K562 (cell line): ENCODE data around the gene FAM32A. TPM values are rescaled to one million over a fixed set of nuclear protein-coding genes. Genes with fewer than 3 reads are reported as not detected.

Experiments used
- ATAC-seq: fragments of 200-7000 bp; cut with Tn5 transposase; 3 replicates; pipeline ENCODE4 v1.9.1; 2020; ENCODE audit warnings: moderate library complexity
- BruUV-seq: library from RNA; stranded (reverse); fragments of 400-500 nt; replicated peaks from 2 replicates; lab custom pipeline; 2021; lab: Mats Ljungman, UMichigan
- CTCF ChIA-PET: fragments of 300-600 bp; formaldehyde crosslinking; extraction: SDS; loops from one replicate; lab custom pipeline; 2021; ENCODE audit warnings: low intra/inter-chr PET ratio; lab: Yijun Ruan, JAX
- POLR2A ChIA-PET: fragments of 300-600, 350-650 bp; sonication (Branson Sonifier 250); formaldehyde crosslinking; extraction: SDS; loops from one replicate; lab custom pipeline; 2021; ENCODE audit warnings: antibody characterized with exemption, inconsistent platforms; lab: Yijun Ruan, JAX
- DNase-seq, 4 experiments: peaks; one replicate each; pipeline versions ENCODE4 v3.0.0 to v3.0.0-alpha.2; 2011 to 2018; ENCODE audit warnings: low spot score in 3 of 4, mixed read lengths in 3 of 4; ENCODE audit errors: extremely low read depth in 1 of 4
- FAIRE-seq: peaks from 2 replicates; lab custom pipeline; 2011; peaks lifted over from hg19 to GRCh38; lab: Jason Lieb, UNC
- H2AFZ ChIP-seq: 2 replicates; pipeline ENCODE4 v1.6.0; 2011; ENCODE audit warnings: low read depth, low read length, control low read depth, inconsistent platforms
- H3K27ac ChIP-seq: fragments of 200-600 bp; 3 replicates; pipeline ENCODE4 v1.8.0; 2011; ENCODE audit warnings: low read depth, mild to moderate bottlenecking, control low read depth, inconsistent platforms, low read length, moderate library complexity, mixed read lengths; ENCODE audit errors: extremely low read depth
- H3K27me3 ChIP-seq, 2 experiments: fragments of 300-600 bp in 1 of 2; 2 replicates in 1 of 2; 3 replicates in 1 of 2; pipeline versions ENCODE4 v1.6.0 to v1.8.0; 2011; ENCODE audit warnings: inconsistent platforms in 2 of 2, low read length in 2 of 2, mild to moderate bottlenecking in 1 of 2, mixed read lengths in 1 of 2, moderate library complexity in 1 of 2; ENCODE audit not compliant: control insufficient read depth in 2 of 2, insufficient read depth in 2 of 2
- H3K36me3 ChIP-seq: fragments of 300-600 bp; 3 replicates; pipeline ENCODE4 v1.8.0; 2011; ENCODE audit warnings: mild to moderate bottlenecking, low read length, inconsistent platforms; ENCODE audit not compliant: control insufficient read depth, insufficient read depth
- H3K4me1 ChIP-seq, 2 experiments: fragments of 200-600 bp in 1 of 2; replicated peaks in 1 of 2; 2 replicates in 1 of 2; 3 replicates in 1 of 2; pipeline versions ENCODE4 v1.5.1 to v1.8.0; 2011; ENCODE audit warnings: inconsistent platforms in 2 of 2, low read length in 2 of 2, mild to moderate bottlenecking in 1 of 2, mixed read lengths in 1 of 2, moderate library complexity in 1 of 2; ENCODE audit not compliant: control insufficient read depth in 2 of 2, insufficient read depth in 2 of 2
- H3K4me2 ChIP-seq: 2 replicates; pipeline ENCODE4 v1.6.1; 2011; ENCODE audit warnings: low read length, control low read depth, inconsistent platforms, mixed read lengths; ENCODE audit not compliant: insufficient read depth
- H3K4me3 ChIP-seq: fragments of 200-600 bp; sonication (generic), shearing (Covaris generic); 2 replicates; pipeline ENCODE4 v1.5.1; 2016; ENCODE audit warnings: control low read depth, inconsistent platforms
- H3K79me2 ChIP-seq: fragments of 200-600 bp; 3 replicates; pipeline ENCODE4 v1.8.0; 2011; ENCODE audit warnings: low read length, inconsistent platforms; ENCODE audit not compliant: control insufficient read depth, insufficient read depth
- H3K9ac ChIP-seq, 2 experiments: 2 replicates each; pipeline versions ENCODE4 v1.6.0 to v1.6.1; 2011; ENCODE audit warnings: low read depth in 2 of 2, low read length in 2 of 2, control low read depth in 1 of 2, inconsistent platforms in 1 of 2, mild to moderate bottlenecking in 1 of 2, mixed read lengths in 1 of 2; ENCODE audit not compliant: insufficient read depth in 1 of 2
- H3K9me1 ChIP-seq: one replicate; pipeline ENCODE4 v1.6.0; 2011; ENCODE audit warnings: inconsistent platforms, mild to moderate bottlenecking, low read length, moderate library complexity; ENCODE audit not compliant: control insufficient read depth, insufficient read depth
- H3K9me3 ChIP-seq: replicated peaks from 2 replicates; pipeline ENCODE4 v1.5.1; 2011; ENCODE audit warnings: low read depth, low read length, inconsistent platforms; ENCODE audit not compliant: control insufficient read depth, insufficient read depth
- H4K20me1 ChIP-seq: replicated peaks from 2 replicates; pipeline ENCODE4 v1.6.1; 2011; ENCODE audit warnings: low read length, inconsistent platforms, mixed read lengths; ENCODE audit not compliant: control insufficient read depth, insufficient read depth
- ESRRA ChIP-seq: fragments of 450-650 bp; IDR thresholded peaks from 2 replicates; pipeline ENCODE4 v1.6.1; 2014; ENCODE audit warnings: low read depth, mild to moderate bottlenecking, moderate library complexity, borderline replicate concordance
- JUN ChIP-seq, 2 experiments: sonication (generic) in 1 of 2; formaldehyde crosslinking in 1 of 2; IDR thresholded peaks; 2 replicates each; pipeline versions ENCODE4 v1.6.1 to v1.8.0; 2012 to 2022; ENCODE audit warnings: borderline replicate concordance in 2 of 2, mild to moderate bottlenecking in 2 of 2, improper control_type of control experiment in 1 of 2, low read depth in 1 of 2, low read length in 1 of 2, missing genetic modification reagents in 1 of 2
- NCOA4 ChIP-seq: fragments of 450-650 bp; IDR thresholded peaks from 2 replicates; pipeline ENCODE4 v1.6.1; 2018; ENCODE audit warnings: mild to moderate bottlenecking; ENCODE audit not compliant: partially characterized antibody
- NONO ChIP-seq, 2 experiments: fragments of 200-400 bp in 1 of 2; fragments of 450-650 bp in 1 of 2; formaldehyde crosslinking in 1 of 2; IDR thresholded peaks; 2 replicates each; pipeline ENCODE4 v1.6.1; 2017; ENCODE audit warnings: low read depth in 2 of 2, mild to moderate bottlenecking in 2 of 2, moderate library complexity in 2 of 2, low read length in 1 of 2
- PCBP1 ChIP-seq: fragments of 200-400 bp; formaldehyde crosslinking; IDR thresholded peaks from 2 replicates; pipeline ENCODE4 v1.6.1; 2018; ENCODE audit warnings: mild to moderate bottlenecking, low read depth, low read length; ENCODE audit not compliant: poor library complexity, severe bottlenecking
- XRCC5 ChIP-seq: fragments of 200-400 bp; formaldehyde crosslinking; IDR thresholded peaks from 2 replicates; pipeline ENCODE4 v1.6.1; 2017; ENCODE audit warnings: low read depth, mild to moderate bottlenecking, low read length
- WGBS: fragments of 100-300 bp; shearing (Covaris generic); methylation state at CpG from one replicate; pipeline ENCODE4 v1.1.6; 2016; ENCODE audit warnings: low coverage, mixed read lengths; ENCODE audit not compliant: insufficient coverage; ENCODE audit errors: missing lambda C conversion rate; 5-methylcytosine and 5-hydroxymethylcytosine counted together
- in situ Hi-C: fragments of 300-500 bp; cut with MboI; formaldehyde crosslinking; loops from 4 replicates; pipeline ENCODE4 v1.15.0; 2018; ENCODE audit warnings: inconsistent platforms, mixed read lengths
- intact Hi-C: fragments of 100-400 bp; cut with micrococcal nuclease; formaldehyde crosslinking; loops from 2 replicates; pipeline ENCODE4 v1.14.2; 2022
- polyA plus RNA-seq, 8 experiments: library from polyadenylated mRNA; depleted of rRNA in 4 of 8; stranded (reverse) in 5 of 8; unstranded in 3 of 8; fragments of >200 nt; fragmentation: Nextera tagmentation in 2 of 8; fragmentation: Illumina TruSeq in 1 of 8; extraction: Ambion mirVana in 2 of 8; extraction: Trizol in 1 of 8; gene quantifications; 2 replicates each; pipeline versions ENCODE4 v1.2.1 to v1.2.3, GENCODE V29; 2011 to 2014; ENCODE audit warnings: inconsistent platforms in 1 of 8, missing spikeins in 1 of 8
- total RNA-seq, 7 experiments: library from RNA; depleted of rRNA in 6 of 7; stranded (reverse); fragments of >200 nt in 6 of 7; fragmentation: Illumina TruSeq in 2 of 7; extraction: Trizol in 2 of 7; gene quantifications; 2 replicates each; pipeline versions ENCODE4 v1.2.1 to v1.2.3, GENCODE V29; 2011 to 2021; ENCODE audit warnings: low replicate concordance in 1 of 7

FAM32A gene
- total and polyA plus RNA-seq, 9 of the 15 experiments (the other 6 are each of a cell fraction or from before 2014, with no cell fraction given) = 30.7 to 96.7 (median 73.7) TPM

GRCh38 chr19:16197622-16198369 is 12.6 kb downstream of the FAM32A start, which contains the start of gene AP1M1 (continued):
- TF ChIP-seq NONO (IDR thresholded peaks at IDR 0.05; ENCODE audit: low read depth in 2 of 2, low read length in 1 of 2) (no peak), JUN (IDR thresholded peaks at IDR 0.05; ENCODE audit: borderline replicate concordance, low read depth, low read length) (0 out of 2 replicates have a peak, but pooled peaks have one; percentile 29), JUN (CRISPR knock-in tag; IDR thresholded peaks at IDR 0.05; ENCODE audit: borderline replicate concordance) (no peak), ESRRA (0 out of 2 replicates have a peak, but pooled peaks have one; percentile 80), XRCC5 (0 out of 2 replicates have a peak, but pooled peaks have one; percentile 61)
- TF ChIP-seq, all 486 proteins: peak for 100

- no peaks in the 10 kb centered on the region for H3K9me3 ChIP-seq
- TF ChIP-seq NCOA4 (no peak), PCBP1 (peak; percentile 2)
- POLR2A ChIA-PET = interaction anchor here (0.6 to 1.8 kb wide), 5 partner anchors 9 to 768 kb away, joined by 3 to 15 read pairs (median 3); partner anchors contain the start of gene FAM32A
- peak overlapping the region; percentile 86 for H3K4me2 ChIP-seq
- DNase-seq (peak in 3 of 4 experiments; percentile 22 to 50 (median 22)), FAIRE-seq (no peak), ATAC-seq (peak; percentile 16)
- peak overlapping the region; percentile 58; the same call in 2 of the 3 replicates for H3K27ac ChIP-seq
- peaks cover 15% of the 10 kb centered on the region for H3K79me2 ChIP-seq
- H2AFZ ChIP-seq = peak overlapping the region; percentile 82
- no peaks in the 10 kb centered on the region for H3K27me3 ChIP-seq
- peaks cover 4% of the 10 kb centered on the region; the same call in 1 of the 2 replicates for H4K20me1 ChIP-seq
- in situ Hi-C loops = no loop called here
- WGBS = under 1% methylated on average over 18 of the region's 18 CpGs
- intact Hi-C loops = no loop called here
- H3K36me3 ChIP-seq = peaks cover 16% of the 10 kb centered on the region; the same call in 2 of the 3 replicates
- CTCF ChIA-PET = no interaction called here
- H3K9me1 ChIP-seq = peaks cover 4% of the 10 kb centered on the region
- no TSS peak for BruUV-seq
- H3K9ac ChIP-seq = peak overlapping the region; percentile 64 to 95
- peaks cover 18 to 25% of the 10 kb centered on the region in 2 experiments; a peak in 4 of 5 replicates for H3K4me1 ChIP-seq
- peak overlapping the region; percentile 78 for H3K4me3 ChIP-seq
Observed at GRCh38 chr19:16198370-16198651, 13.1 kb downstream of the FAM32A start.
